Measurements from ENCODE around the gene CLEC3B.
"Not testable (repeated sequence)": the region's sequence is repeated elsewhere in the genome, so short reads cannot be mapped to it uniquely, and the experiment has no call there.

CLEC3B gene, protein sequence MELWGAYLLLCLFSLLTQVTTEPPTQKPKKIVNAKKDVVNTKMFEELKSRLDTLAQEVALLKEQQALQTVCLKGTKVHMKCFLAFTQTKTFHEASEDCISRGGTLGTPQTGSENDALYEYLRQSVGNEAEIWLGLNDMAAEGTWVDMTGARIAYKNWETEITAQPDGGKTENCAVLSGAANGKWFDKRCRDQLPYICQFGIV

GRCh38 chr3:45026038-45026437 lies at the start of gene CLEC3B:
CLEC3B (plus strand) TSS chr3:45026303; CDS start chr3:45026363, 60 bp downstream.
- no peak within 1 kb of the TSS for H3K4me3 ChIP-seq (ENCODE audit: control insufficient read depth, low read depth, low read length)
- TF ChIP-seq CTCF (IDR thresholded peaks at IDR 0.05; ENCODE audit: control insufficient read depth, insufficient read depth, low read depth, low read length, missing control alignments) = no peak
- DNase-seq (ENCODE audit: low read depth) = no peak

GRCh38 chr3:44981220-44981619 lies 44.9 kb upstream of the CLEC3B start:
- H3K4me3 ChIP-seq (ENCODE audit: control insufficient read depth, low read depth, low read length) = no peak overlapping the region

DNA sequence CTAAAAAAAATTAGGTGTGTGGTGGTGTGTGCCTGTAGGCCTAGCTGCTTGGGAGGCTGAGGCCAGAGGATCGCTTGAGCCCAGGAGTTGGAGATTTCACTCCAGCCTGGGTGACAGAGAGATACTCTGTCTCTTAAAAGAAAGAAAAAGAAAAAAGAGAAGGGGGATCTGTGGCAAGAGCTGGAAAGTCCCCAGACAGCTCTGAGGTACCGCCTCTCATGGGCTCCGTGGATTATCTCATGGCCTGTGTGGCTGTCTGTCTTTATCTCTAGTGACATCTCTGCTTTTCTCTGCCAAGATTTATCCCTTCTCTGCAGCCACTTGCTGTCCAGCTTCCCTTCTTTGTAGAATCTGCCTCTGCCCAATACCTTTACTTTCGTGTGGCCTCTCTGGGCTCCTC lies 44.4 kb upstream of the CLEC3B start:
- no peak for TF ChIP-seq CTCF (IDR thresholded peaks at IDR 0.05; ENCODE audit: control insufficient read depth, insufficient read depth, low read depth, low read length, missing control alignments)
- H3K4me3 ChIP-seq (ENCODE audit: control insufficient read depth, low read depth, low read length) = no peak overlapping the region
- no peak for DNase-seq (ENCODE audit: low read depth)

More at GRCh38 chr3:44981220-44981619, 44.9 kb upstream of the CLEC3B start:
- TF ChIP-seq CTCF (IDR thresholded peaks at IDR 0.05; ENCODE audit: control insufficient read depth, insufficient read depth, low read depth, low read length, missing control alignments) = no peak
- no peak for DNase-seq (ENCODE audit: low read depth)

DNA sequence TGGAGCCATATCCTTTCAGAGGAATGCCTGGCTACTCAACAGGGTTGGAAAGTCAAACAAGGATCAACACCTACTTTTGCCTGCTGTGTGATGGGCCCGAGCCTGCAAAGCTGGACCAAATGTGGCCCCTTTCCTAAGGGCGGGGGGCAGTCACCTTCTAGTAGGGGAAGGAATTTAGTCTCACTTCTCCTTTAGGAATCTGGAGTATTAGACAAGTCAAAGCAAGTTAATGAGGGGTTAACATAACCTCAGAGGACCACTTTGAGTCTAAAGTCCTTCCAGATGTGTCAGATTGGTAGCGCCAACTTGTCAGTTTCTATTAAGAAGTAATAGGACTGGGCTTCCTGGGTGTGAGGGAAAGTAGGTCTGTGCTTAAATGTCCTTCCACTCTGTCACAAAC lies 43.3 kb upstream of the CLEC3B start:
- H3K4me3 ChIP-seq (ENCODE audit: control insufficient read depth, low read depth, low read length) = no peak overlapping the region
- TF ChIP-seq CTCF (IDR thresholded peaks at IDR 0.05; ENCODE audit: control insufficient read depth, insufficient read depth, low read depth, low read length, missing control alignments) = no peak
- no peak for DNase-seq (ENCODE audit: low read depth)

GRCh38 chr3:44983484-44983941 lies 42.6 kb upstream of the CLEC3B start:
- no peak for TF ChIP-seq CTCF (IDR thresholded peaks at IDR 0.05; ENCODE audit: control insufficient read depth, insufficient read depth, low read depth, low read length, missing control alignments)

DNA sequence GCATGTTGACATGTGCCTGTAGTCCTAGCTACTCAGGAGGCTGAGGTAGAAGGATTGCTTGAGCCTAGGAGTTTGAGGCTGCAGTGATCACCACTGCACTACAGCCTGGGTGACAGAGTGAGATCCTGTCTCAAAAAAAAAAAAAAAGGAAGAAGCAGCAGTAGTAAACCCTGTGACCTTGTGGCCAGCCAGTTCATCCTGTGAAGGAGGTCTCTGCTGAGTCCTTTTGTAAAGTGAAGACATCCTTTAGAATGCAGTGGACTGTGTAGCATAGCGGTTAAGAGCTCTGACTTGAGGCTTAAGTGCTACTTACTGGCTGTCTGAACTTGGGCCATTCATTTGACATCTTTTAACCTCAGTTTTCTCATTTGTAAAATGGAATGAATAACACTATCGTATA lies 41.8 kb upstream of the CLEC3B start:
- no peak overlapping the region for H3K4me3 ChIP-seq (ENCODE audit: control insufficient read depth, low read depth, low read length)
- DNase-seq (ENCODE audit: low read depth) = no peak
- no peak for TF ChIP-seq CTCF (IDR thresholded peaks at IDR 0.05; ENCODE audit: control insufficient read depth, insufficient read depth, low read depth, low read length, missing control alignments)

More at GRCh38 chr3:44983484-44983941, 42.6 kb upstream of the CLEC3B start:
- H3K4me3 ChIP-seq (ENCODE audit: control insufficient read depth, low read depth, low read length) = no peak overlapping the region
- DNase-seq (ENCODE audit: low read depth) = no peak

GRCh38 chr3:44986330-44986729 lies 39.8 kb upstream of the CLEC3B start:
- H3K4me3 ChIP-seq (ENCODE audit: control insufficient read depth, low read depth, low read length); DNase-seq (ENCODE audit: low read depth): not testable (repeated sequence)
